Gastrocnemius medialis (tissue), 4 donors: ENCODE results near the gene ARHGAP42. TPM values are rescaled to one million over a fixed set of nuclear protein-coding genes. Genes with fewer than 3 reads are reported as not detected.

Source experiments
- ATAC-seq, 2 donors: fragments of 150-250 bp; one replicate each; pipeline ENCODE4 v1.9.1; 2016
- DNase-seq, 2 donors: peaks; one replicate each; pipeline ENCODE4 v3.0.0-alpha.2; 2019
- H3K27ac ChIP-seq, 4 donors: fragments of 200-600 bp; sonication (generic); 1 replicate in 1 of 4; 2 replicates in 3 of 4; pipeline ENCODE4 v1.5.1; 2016 to 2018; ENCODE audit warnings: mild to moderate bottlenecking in 2 of 4, moderate library complexity in 1 of 4
- H3K27me3 ChIP-seq, 3 donors: fragments of 200-600 bp; sonication (generic) in 2 of 3; 1 replicate in 1 of 3; 2 replicates in 2 of 3; pipeline versions ENCODE4 v1.5.1 to v1.6.0; 2016 to 2019; ENCODE audit warnings: mild to moderate bottlenecking in 1 of 3, moderate library complexity in 1 of 3
- H3K36me3 ChIP-seq, 2 donors: fragments of 200-600 bp; sonication (generic) in 1 of 2; one replicate each; pipeline ENCODE4 v1.5.1; 2017 to 2018
- H3K4me1 ChIP-seq, 2 donors: fragments of 200-600 bp; sonication (generic) in 1 of 2; one replicate each; pipeline ENCODE4 v1.5.1; 2016 to 2017; ENCODE audit warnings: mild to moderate bottlenecking in 2 of 2
- H3K4me3 ChIP-seq, 4 donors: fragments of 200-600 bp; sonication (generic) in 3 of 4; 1 replicate in 1 of 4; 2 replicates in 3 of 4; pipeline ENCODE4 v1.5.1; 2016 to 2019; ENCODE audit warnings: mild to moderate bottlenecking in 2 of 4
- H3K9me3 ChIP-seq, 3 donors: fragments of 200-600 bp; sonication (generic) in 2 of 3; 1 replicate in 1 of 3; 2 replicates in 2 of 3; pipeline ENCODE4 v1.5.1; 2016 to 2019
- POLR2A ChIP-seq, 2 donors: fragments of 450-650 bp; IDR thresholded peaks; one replicate each; pipeline ENCODE4 v1.6.1; 2017; ENCODE audit warnings: antibody characterized with exemption in 2 of 2, mild to moderate bottlenecking in 2 of 2, moderate library complexity in 2 of 2
- in situ Hi-C, 4 donors: fragments of 200-750 bp; cut with MboI; loops; one replicate each; pipeline versions ENCODE4 v1.15.0 to v1.8.0; 2017; ENCODE audit warnings: low sequenced_read_pairs in 4 of 4
- intact Hi-C: fragments of 100-400 bp; cut with DNase I; formaldehyde crosslinking; loops from one replicate; pipeline ENCODE4 v1.15.1; 2023; ENCODE audit warnings: low total_unique reads
- total RNA-seq, 4 donors: library from RNA; depleted of rRNA; stranded (reverse); fragments of >200 nt; gene quantifications; one replicate each; pipeline versions ENCODE4 v1.1.0 to v1.2.3, GENCODE V29; 2016
- TF ChIP-seq, protein P1 (sequence below), 5 experiments: fragments of 450-650 bp in 3 of 5; fragments of 200-600 bp in 2 of 5; sonication (generic) in 2 of 5; IDR thresholded peaks in 4 of 5; conservative IDR thresholded peaks in 1 of 5; 1 replicate in 4 of 5; 2 replicates in 1 of 5; pipeline ENCODE4 v1.5.1; 2016 to 2019; ENCODE audit warnings: antibody characterized with exemption in 5 of 5, mild to moderate bottlenecking in 3 of 5, moderate library complexity in 3 of 5

Gene ARHGAP42
- total RNA-seq, 4 donors from 2014 or later: 6.0 to 13.9 (median 10.2) TPM

DNA sequence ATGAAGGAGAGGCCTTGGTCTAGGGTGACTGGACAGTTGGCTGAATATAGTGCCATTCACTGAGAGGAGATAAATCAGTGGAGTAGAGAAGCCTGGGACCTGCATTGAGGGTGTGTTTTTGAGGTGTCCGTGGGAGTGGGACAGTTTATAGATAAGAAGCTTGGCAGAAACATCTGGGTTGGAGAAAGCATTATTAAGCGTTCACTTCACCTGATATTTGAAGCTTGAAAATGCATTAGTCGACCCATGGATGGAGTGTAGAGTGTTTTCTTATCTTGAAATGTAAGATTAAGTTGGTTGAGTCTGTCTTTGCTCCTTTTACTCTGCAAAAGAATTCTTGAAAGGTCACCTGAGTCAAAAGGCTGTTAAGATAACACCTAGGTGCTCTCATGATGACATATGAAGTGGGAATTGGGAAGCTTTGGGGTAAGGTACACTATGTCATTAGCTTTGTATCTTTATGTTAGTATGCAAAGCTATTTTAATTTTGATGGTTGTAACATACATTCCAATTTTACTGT lies 160.7 kb downstream of the ARHGAP42 start:
- intact Hi-C loops: no loop called here
- Histone ChIP-seq H3K36me3 (no peaks in the 10 kb centered on the region), H3K4me3 (no peak overlapping the region), H3K27me3 (no peaks in the 10 kb centered on the region), H3K27ac (no peak overlapping the region), H3K9me3 (no peaks in the 10 kb centered on the region), H3K4me1 (peaks cover 0 to 13% of the 10 kb centered on the region in 2 donors)
- ATAC-seq (no peak), DNase-seq (no peak)
- in situ Hi-C loops: no loop called here
- TF ChIP-seq POLR2A (IDR thresholded peaks at IDR 0.05): no peak
- TF ChIP-seq, protein P1, sequence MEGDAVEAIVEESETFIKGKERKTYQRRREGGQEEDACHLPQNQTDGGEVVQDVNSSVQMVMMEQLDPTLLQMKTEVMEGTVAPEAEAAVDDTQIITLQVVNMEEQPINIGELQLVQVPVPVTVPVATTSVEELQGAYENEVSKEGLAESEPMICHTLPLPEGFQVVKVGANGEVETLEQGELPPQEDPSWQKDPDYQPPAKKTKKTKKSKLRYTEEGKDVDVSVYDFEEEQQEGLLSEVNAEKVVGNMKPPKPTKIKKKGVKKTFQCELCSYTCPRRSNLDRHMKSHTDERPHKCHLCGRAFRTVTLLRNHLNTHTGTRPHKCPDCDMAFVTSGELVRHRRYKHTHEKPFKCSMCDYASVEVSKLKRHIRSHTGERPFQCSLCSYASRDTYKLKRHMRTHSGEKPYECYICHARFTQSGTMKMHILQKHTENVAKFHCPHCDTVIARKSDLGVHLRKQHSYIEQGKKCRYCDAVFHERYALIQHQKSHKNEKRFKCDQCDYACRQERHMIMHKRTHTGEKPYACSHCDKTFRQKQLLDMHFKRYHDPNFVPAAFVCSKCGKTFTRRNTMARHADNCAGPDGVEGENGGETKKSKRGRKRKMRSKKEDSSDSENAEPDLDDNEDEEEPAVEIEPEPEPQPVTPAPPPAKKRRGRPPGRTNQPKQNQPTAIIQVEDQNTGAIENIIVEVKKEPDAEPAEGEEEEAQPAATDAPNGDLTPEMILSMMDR (IDR thresholded peaks at IDR 0.05 in 4 of 5, conservative IDR thresholded peaks at IDR 0.05 in 1 of 5): no peak

DNA sequence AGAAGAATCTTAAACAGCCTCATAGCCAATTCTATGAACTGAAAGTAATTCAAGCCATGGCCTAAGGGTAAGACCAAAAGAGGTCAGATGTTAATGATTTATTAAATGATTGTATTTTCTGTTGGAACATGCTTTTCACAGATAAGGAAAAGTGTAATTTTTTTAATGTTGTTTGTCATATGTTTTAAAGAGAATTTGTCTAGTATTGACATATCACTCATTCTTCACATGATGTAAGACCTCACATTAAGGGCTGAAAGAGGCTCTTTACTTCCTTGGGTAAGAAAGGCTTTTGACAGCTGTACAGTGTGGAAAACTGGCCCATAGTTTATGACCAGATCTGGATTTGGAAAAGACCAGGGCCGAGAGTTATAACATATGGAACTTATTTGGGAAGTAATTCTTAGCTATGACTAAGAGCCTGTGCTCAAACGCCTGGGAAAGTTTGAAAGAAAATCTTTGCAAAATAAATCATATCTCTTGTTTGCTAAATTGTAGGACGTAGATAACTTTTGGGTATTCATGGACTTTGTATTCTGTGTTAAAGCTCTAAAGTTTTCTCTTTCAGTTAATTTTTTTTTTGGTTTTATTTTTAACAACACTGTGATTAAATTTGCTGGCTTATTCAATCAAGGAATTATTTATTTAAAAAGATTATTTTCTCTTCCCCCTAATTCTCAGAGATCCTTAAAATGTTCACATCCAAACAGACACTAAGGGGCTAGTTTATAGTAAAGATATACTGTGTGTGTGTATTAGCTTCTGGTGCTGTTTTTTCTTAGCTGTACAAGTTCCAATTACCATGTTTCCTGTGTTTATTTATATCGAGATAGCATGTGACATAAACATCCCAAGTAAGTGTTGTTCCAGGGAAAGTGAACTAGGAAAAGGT lies 162.2 kb downstream of the ARHGAP42 start:
- Histone ChIP-seq H3K4me1 (peaks cover 0 to 13% of the 10 kb centered on the region in 2 donors), H3K4me3 (no peak overlapping the region), H3K27me3 (no peaks in the 10 kb centered on the region), H3K27ac (peak overlapping the region in 3 of 4 donors; percentile 4 to 39 (median 8)), H3K9me3 (no peaks in the 10 kb centered on the region), H3K36me3 (no peaks in the 10 kb centered on the region)
- intact Hi-C loops: no loop called here
- DNase-seq: no peak
- in situ Hi-C loops: no loop called here
- ATAC-seq: peak in 1 of 2 donors; percentile 54
- no peak for TF ChIP-seq POLR2A (IDR thresholded peaks at IDR 0.05)
- TF ChIP-seq, protein P1 (IDR thresholded peaks at IDR 0.05 in 4 of 5, conservative IDR thresholded peaks at IDR 0.05 in 1 of 5): no peak

DNA sequence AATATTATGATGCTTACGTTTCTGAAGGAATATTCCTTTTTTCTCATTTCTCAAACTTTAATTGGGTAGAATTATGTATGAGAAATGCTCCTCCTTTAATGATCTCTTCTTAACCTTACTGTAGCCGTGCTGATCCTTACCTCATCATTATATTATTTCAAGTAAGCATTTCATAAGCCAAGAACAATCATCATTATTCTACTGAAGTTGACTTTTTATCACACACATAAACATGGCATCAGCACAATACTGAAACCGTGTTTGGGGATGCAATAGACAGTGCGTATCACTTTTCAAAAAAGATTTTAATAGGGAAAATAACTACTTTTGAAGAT lies 162.8 kb downstream of the ARHGAP42 start:
- H3K27me3 ChIP-seq: no peaks in the 10 kb centered on the region
- H3K4me1 ChIP-seq: peaks cover 0 to 13% of the 10 kb centered on the region in 2 donors
- ATAC-seq: no peak
- no peaks in the 10 kb centered on the region for H3K36me3 ChIP-seq
- in situ Hi-C loops (loop anchor here (5.0 to 10.0 kb wide), 4 partner anchors 75 to 275 kb away; partner anchors contain the start of gene ARHGAP42 (in 2 of the 4)), intact Hi-C loops (loop anchor here (5.0 kb wide), 1 partner anchor 168 kb away; no protein-coding TSS in a partner anchor)
- peak overlapping the region in 1 of 4 donors; percentile 3 for H3K27ac ChIP-seq
- TF ChIP-seq, protein P1 (IDR thresholded peaks at IDR 0.05 in 4 of 5, conservative IDR thresholded peaks at IDR 0.05 in 1 of 5): no peak
- TF ChIP-seq POLR2A (IDR thresholded peaks at IDR 0.05): no peak
- H3K4me3 ChIP-seq: no peak overlapping the region
- H3K9me3 ChIP-seq: no peaks in the 10 kb centered on the region
- DNase-seq: no peak

DNA sequence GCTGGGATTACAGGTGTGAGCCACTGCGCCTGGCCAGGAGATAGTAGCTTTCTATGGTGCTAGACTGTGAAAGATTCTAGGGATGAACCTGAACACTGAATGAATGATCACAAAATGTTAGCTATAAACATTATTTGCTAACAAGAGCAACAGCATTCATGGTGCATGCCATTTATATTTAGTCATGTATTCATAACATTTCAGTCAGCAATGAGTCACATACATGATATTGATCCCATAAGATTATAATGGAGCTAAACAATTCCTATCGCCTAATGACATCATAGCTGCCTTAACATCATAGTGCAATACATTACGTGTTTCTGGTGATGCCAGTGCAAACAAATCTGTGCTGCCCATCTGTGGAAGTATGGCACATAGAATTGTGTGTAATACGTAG lies 164.1 kb downstream of the ARHGAP42 start:
- H3K4me3 ChIP-seq: no peak overlapping the region
- no peaks in the 10 kb centered on the region for H3K27me3 ChIP-seq
- intact Hi-C loops (loop anchor here (5.0 kb wide), 1 partner anchor 169 kb away; no protein-coding TSS in a partner anchor), in situ Hi-C loops (loop anchor here (5.0 to 10.0 kb wide), 4 partner anchors 74 to 276 kb away; partner anchors contain the start of gene ARHGAP42 (in 2 of the 4))
- H3K27ac ChIP-seq: no peak overlapping the region
- peaks cover 0 to 13% of the 10 kb centered on the region in 2 donors for H3K4me1 ChIP-seq
- no peaks in the 10 kb centered on the region for H3K9me3 ChIP-seq
- ATAC-seq: no peak
- no peak for DNase-seq
- no peaks in the 10 kb centered on the region for H3K36me3 ChIP-seq
- TF ChIP-seq POLR2A (IDR thresholded peaks at IDR 0.05): no peak
- TF ChIP-seq, protein P1 (IDR thresholded peaks at IDR 0.05 in 4 of 5, conservative IDR thresholded peaks at IDR 0.05 in 1 of 5): no peak
